ENCODE measurements around the gene APC. TPM values are rescaled to one million over a fixed set of nuclear protein-coding genes. Genes with fewer than 3 reads are reported as not detected.

Gene APC
- total and polyA plus RNA-seq, 2 of the 8 experiments (the other 6 are each of a cell fraction or from before 2014, with no cell fraction given) = 6.8 to 41.9 TPM

- TF ChIP-seq CREB1 (IDR thresholded peaks at IDR 0.05) (no peak), RBBP5 (IDR thresholded peaks at IDR 0.05; ENCODE audit: borderline replicate concordance, low read depth, low read length) (no peak)
These were observed 20.1 kb upstream of the APC start (continued) for GRCh38 chr5:112717506-112718082.
